ENCODE measurements around the gene ARHGEF3.

Gene ARHGEF3

DNA sequence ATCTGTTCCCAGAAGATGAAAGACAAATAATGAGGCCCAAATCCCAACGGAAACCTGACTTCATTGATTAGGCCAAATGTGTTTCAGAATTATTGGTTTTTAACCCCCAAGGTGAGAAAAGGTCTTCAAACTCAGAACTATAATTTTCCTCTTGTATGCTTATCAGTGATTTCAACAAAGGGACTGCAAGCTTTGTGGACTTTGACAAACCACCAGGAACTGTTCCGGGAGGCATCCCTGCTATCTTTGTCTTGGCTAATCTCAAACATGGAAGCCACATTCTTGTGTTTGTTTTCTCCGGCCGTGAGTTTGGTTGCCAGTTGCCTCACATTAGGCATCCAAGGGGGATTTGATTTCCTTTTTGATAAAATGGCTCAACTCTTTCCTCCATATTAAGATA is 19.5 kb downstream of the ARHGEF3 start:
- TF ChIP-seq, protein P1, sequence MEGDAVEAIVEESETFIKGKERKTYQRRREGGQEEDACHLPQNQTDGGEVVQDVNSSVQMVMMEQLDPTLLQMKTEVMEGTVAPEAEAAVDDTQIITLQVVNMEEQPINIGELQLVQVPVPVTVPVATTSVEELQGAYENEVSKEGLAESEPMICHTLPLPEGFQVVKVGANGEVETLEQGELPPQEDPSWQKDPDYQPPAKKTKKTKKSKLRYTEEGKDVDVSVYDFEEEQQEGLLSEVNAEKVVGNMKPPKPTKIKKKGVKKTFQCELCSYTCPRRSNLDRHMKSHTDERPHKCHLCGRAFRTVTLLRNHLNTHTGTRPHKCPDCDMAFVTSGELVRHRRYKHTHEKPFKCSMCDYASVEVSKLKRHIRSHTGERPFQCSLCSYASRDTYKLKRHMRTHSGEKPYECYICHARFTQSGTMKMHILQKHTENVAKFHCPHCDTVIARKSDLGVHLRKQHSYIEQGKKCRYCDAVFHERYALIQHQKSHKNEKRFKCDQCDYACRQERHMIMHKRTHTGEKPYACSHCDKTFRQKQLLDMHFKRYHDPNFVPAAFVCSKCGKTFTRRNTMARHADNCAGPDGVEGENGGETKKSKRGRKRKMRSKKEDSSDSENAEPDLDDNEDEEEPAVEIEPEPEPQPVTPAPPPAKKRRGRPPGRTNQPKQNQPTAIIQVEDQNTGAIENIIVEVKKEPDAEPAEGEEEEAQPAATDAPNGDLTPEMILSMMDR (IDR thresholded peaks at IDR 0.05; ENCODE audit: insufficient read depth, low read depth, low read length, missing control alignments): no peak
- no peak overlapping the region for H3K4me3 ChIP-seq (ENCODE audit: low read length)
- no peak for DNase-seq (ENCODE audit: low read depth)

DNA sequence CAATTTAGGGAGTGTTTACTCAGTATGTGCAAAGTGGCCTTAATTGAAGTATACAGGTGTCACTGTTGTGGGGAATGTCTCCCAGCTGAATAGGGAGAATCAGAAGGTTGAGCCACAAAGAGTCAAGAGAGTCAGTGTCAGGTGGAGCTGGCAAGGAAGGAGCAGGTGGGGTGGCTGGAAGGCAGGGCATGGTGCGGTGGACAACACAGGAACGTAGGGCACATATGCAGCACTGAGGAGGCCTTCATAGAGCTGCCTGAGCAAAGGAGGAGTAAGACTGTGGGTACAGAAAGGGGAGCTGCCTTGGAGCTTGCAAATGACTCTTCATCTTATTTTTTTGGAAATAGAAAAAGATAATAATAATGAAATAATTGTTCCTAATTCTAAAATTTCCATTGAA is 20.0 kb downstream of the ARHGEF3 start:
- DNase-seq (ENCODE audit: low read depth): no peak
- TF ChIP-seq, protein P1 (IDR thresholded peaks at IDR 0.05; ENCODE audit: insufficient read depth, low read depth, low read length, missing control alignments): no peak
- no peak overlapping the region for H3K4me3 ChIP-seq (ENCODE audit: low read length)

DNA sequence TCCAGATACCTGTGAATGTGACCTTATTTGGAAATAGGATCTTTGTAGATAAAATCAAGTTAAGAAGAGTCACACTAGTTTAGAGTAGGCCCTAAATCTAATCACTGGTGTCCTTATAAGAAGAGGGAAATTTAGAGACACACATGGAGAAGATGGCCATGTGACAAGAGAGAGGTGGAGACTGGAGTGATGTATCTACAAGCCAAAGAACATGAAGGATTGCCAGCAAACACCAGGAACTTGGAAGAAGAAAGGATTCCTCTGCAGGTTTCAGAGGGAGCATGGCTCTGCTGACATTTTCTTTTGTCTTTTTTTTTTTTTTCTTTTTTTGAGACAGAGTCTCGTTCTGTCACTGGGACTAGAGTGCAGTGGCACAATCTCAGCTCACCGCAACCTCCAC is 20.8 kb downstream of the ARHGEF3 start:
- DNase-seq (ENCODE audit: low read depth): no peak

DNA sequence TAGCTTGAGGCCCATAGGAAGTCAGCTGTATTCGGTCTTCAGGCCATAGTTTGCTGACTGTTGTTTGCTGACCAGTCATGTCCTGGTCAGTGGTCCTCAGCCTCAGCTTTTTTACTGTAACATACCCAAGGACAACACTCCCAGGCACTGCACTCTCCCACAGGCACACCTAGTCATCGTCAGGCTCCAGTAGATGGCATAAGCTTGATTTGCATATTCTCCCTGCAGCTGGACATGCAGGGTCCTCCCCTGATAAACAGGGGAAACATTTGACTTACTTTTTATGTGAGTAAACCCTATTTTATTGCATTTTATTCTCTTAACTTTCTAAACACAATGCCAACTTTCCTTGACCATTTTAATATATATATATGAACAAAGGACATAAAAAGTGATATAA is 22.9 kb downstream of the ARHGEF3 start:
- DNase-seq (ENCODE audit: low read depth): no peak
- TF ChIP-seq, protein P1 (IDR thresholded peaks at IDR 0.05; ENCODE audit: insufficient read depth, low read depth, low read length, missing control alignments): no peak
- no peak overlapping the region for H3K4me3 ChIP-seq (ENCODE audit: low read length)

More for the DNA sequence above, 20.8 kb downstream of the ARHGEF3 start:
- TF ChIP-seq, protein P1 (IDR thresholded peaks at IDR 0.05; ENCODE audit: insufficient read depth, low read depth, low read length, missing control alignments): no peak
- no peak overlapping the region for H3K4me3 ChIP-seq (ENCODE audit: low read length)

DNA sequence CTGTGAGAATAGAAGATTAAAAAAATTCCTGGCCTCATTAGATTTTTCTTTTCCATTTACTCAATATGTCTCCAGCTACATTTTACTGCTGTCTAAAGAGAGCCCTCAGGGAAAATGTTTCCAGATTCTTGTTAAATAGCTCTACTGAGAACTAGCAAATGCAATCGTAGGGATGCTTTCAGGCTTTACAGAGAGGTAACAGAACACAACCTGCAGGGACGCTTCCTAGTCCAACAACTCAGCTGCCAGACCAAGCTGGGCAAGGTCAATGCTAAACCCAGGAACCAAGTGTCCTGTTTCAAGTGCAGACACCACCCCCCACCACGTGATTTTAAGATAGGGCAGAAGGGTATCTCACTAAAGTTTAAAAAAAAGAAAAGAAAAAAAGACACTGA is 25.2 kb downstream of the ARHGEF3 start:
- H3K4me3 ChIP-seq (ENCODE audit: low read length): no peak overlapping the region
- no peak for DNase-seq (ENCODE audit: low read depth)
- TF ChIP-seq, protein P1 (IDR thresholded peaks at IDR 0.05; ENCODE audit: insufficient read depth, low read depth, low read length, missing control alignments): no peak

DNA sequence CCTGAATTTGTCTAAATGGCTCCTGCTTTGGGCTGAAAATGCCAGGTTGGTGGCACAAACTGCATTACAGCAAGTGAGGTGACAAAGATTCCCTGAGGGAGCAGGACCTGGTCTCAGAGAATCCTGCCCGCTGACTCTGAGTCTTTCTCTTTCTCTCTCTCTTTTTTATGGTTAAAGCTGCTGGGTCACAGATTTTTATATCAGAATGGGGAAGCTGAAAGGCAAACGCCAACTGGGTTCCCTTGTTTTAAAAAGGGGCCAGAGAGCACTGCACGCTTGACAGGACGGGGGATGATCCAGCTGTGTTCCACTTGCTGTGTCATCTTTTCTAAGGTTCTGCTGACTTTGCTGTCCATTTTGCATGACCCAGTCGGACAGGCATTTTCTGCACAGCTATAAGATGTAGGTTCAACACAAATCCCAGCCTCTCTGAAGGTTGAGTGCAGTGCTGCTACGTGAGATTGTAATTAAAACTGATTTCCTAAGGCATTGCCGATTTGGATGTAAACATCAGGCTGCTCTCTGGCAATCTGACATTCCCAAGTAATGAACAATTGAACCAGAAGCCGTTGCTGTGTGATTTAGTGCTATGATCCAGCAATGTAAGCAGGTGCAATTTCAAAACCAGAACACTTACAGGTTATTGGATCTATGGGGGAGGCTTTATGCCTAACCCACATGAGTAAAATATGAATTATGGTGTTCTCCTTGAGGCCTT is 25.8 kb downstream of the ARHGEF3 start:
- no peak for DNase-seq (ENCODE audit: low read depth)
- TF ChIP-seq, protein P1 (IDR thresholded peaks at IDR 0.05; ENCODE audit: insufficient read depth, low read depth, low read length, missing control alignments): no peak
- no peak overlapping the region for H3K4me3 ChIP-seq (ENCODE audit: low read length)

DNA sequence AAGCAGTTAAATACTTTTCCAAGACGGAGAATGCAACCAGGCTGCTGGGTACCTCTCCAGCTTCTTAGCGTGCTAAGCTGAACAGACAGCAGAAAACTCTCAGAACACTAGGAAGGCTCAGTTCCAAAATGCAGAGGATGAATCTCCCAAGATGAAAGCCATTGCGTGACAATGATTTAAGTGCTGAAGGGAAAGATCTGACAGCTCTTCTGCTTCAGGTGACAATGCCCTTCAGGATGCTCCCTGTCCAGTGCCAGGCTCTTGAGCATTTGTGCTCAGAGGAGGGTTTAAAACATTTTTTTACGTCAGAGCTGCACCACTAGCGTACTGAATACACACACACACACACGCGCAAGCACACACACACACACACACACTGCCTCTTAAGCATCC is 26.3 kb downstream of the ARHGEF3 start:
- TF ChIP-seq, protein P1 (IDR thresholded peaks at IDR 0.05; ENCODE audit: insufficient read depth, low read depth, low read length, missing control alignments): no peak
- no peak overlapping the region for H3K4me3 ChIP-seq (ENCODE audit: low read length)
- no peak for DNase-seq (ENCODE audit: low read depth)
